Suprapubic skin (tissue), 4 donors: Measurements from ENCODE around the gene P4HB.

Source experiments
- CTCF ChIP-seq, 2 donors: fragments of 200-600 bp in 1 of 2; fragments of 450-650 bp in 1 of 2; sonication (generic) in 1 of 2; IDR thresholded peaks; one replicate each; pipeline ENCODE4 v1.5.1; 2016 to 2019; ENCODE audit warnings: antibody characterized with exemption in 2 of 2, mild to moderate bottlenecking in 1 of 2, moderate library complexity in 1 of 2
- EP300 ChIP-seq: sonication (generic); formaldehyde crosslinking; IDR thresholded peaks from one replicate; pipeline ENCODE4 v1.6.1; 2017; ENCODE audit warnings: antibody characterized with exemption
- POLR2A ChIP-seq, 2 donors: fragments of 450-650 bp; IDR thresholded peaks; one replicate each; pipeline ENCODE4 v1.6.1; 2017; ENCODE audit warnings: antibody characterized with exemption in 2 of 2, mild to moderate bottlenecking in 2 of 2, moderate library complexity in 2 of 2
- POLR2AphosphoS5 ChIP-seq, 3 donors: sonication (generic); formaldehyde crosslinking; IDR thresholded peaks; one replicate each; pipeline ENCODE4 v1.6.1; 2017; ENCODE audit warnings: antibody characterized with exemption in 3 of 3

DNA sequence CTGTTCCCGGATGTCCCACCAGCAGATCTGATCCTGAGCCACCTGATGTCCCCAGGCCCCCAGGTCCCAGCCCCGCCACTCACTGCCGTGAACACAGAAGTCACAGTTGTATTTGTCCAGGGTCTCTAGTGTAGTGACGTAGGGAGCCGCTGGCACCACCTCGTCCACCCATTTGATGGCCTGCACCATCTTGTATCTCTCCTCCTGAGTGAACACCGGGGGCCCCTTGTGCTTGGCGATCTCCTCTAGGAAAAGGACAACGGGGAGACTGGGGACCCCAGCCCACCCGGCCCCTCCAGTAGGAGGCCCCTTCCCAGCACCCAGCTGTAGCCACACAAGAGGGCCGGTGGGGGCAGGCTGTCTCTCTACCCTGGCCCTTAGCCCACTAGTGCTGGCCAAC is 48.5 kb upstream of the P4HB start:
- TF ChIP-seq CTCF (IDR thresholded peaks at IDR 0.05) (no peak), POLR2AphosphoS5 (IDR thresholded peaks at IDR 0.05) (no peak), POLR2A (IDR thresholded peaks at IDR 0.05) (no peak), EP300 (no peak)
